ENCODE data around the gene NCBP3.
A peak's percentile ranks its signal among the peaks of the same experiment; 100 is the strongest.

The NCBP3 gene

DNA sequence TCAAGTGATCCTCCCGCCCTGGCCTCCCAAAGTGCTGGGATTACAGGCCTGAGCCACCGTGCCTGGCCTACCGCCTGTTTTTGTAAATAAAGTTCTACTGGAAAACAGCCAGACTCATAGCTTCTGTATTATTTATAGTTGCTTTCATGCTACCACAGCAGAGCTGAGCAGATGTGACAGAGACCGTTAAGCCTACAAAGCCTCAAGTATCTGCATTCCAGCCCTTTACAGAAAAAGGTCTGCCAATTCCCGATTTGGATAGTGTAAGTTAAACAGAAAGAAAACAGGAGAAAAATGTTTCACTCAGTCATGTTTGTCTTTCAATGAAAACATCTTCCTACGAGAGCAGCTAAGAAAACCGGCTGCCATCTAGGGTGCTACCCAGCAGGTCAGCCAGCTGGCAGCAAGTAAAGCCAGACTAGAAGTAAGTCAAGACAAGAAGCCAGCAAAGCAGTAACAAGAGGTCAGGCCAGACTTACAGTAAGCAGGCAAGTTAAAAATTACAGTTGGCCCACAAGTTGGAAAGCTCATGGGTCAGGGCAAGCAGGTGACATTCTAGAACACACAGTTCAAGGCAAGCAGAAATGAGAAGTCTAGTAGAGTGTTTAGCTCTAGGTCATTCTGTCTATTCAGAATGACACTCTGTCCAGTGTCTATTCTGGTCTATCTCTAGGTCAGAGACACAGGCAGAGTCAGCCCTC, 17.7 kb downstream of the NCBP3 start:
- peaks cover 16% of the 10 kb centered on the region for H3K4me1 Mint-ChIP-seq
- no peaks in the 10 kb centered on the region for H3K9me3 Mint-ChIP-seq
- TF ChIP-seq, protein P1, sequence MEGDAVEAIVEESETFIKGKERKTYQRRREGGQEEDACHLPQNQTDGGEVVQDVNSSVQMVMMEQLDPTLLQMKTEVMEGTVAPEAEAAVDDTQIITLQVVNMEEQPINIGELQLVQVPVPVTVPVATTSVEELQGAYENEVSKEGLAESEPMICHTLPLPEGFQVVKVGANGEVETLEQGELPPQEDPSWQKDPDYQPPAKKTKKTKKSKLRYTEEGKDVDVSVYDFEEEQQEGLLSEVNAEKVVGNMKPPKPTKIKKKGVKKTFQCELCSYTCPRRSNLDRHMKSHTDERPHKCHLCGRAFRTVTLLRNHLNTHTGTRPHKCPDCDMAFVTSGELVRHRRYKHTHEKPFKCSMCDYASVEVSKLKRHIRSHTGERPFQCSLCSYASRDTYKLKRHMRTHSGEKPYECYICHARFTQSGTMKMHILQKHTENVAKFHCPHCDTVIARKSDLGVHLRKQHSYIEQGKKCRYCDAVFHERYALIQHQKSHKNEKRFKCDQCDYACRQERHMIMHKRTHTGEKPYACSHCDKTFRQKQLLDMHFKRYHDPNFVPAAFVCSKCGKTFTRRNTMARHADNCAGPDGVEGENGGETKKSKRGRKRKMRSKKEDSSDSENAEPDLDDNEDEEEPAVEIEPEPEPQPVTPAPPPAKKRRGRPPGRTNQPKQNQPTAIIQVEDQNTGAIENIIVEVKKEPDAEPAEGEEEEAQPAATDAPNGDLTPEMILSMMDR (IDR thresholded peaks at IDR 0.05; ENCODE audit: unreplicated experiment in 3 of 3) = no peak
- no peaks in the 10 kb centered on the region for H3K27me3 Mint-ChIP-seq (ENCODE audit: low read depth)
- no peak overlapping the region for H3K4me3 Mint-ChIP-seq
- peak overlapping the region; percentile 48 to 85 (median 76) for H3K27ac Mint-ChIP-seq
- H3K36me3 Mint-ChIP-seq (ENCODE audit: low read depth) = peaks cover 66% of the 10 kb centered on the region

DNA sequence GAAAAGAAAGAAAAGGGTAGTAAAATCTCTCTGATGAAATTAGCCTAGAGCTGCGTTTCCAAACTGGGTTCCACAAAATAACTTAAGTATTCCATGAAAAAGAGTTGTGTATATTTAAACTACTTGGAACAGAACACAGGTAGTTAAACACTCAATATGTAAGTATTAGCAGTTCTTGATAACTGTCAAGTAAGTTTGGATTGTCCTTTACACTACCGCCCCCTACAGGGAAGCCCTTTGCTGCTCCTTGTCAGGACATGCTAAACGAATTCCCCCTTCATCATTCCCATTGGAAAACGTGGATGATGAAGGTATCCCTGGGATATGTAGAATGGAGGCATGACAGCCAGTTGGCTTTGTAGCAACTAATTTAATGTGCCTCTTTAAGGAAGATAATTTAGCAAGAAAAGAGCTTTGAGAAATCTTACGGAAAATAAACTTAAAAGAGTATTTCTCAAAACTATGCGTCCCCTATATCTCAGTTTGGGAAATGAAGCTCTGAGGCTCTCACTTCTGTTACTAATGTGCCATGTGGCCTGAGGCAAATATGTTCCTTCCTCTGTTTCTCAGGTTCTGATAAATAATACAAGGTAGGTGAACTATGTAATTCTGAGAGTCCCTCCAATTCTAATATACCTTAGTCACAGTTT, 18.8 kb downstream of the NCBP3 start:
- no peaks in the 10 kb centered on the region for H3K27me3 Mint-ChIP-seq (ENCODE audit: low read depth)
- peaks cover 16% of the 10 kb centered on the region for H3K4me1 Mint-ChIP-seq
- peaks cover 68% of the 10 kb centered on the region for H3K36me3 Mint-ChIP-seq (ENCODE audit: low read depth)
- TF ChIP-seq, protein P1 (IDR thresholded peaks at IDR 0.05; ENCODE audit: unreplicated experiment in 3 of 3) = peak; percentile 43 to 65 (median 57)
- no peaks in the 10 kb centered on the region for H3K9me3 Mint-ChIP-seq
- H3K4me3 Mint-ChIP-seq = no peak overlapping the region
- no peak overlapping the region for H3K27ac Mint-ChIP-seq

DNA sequence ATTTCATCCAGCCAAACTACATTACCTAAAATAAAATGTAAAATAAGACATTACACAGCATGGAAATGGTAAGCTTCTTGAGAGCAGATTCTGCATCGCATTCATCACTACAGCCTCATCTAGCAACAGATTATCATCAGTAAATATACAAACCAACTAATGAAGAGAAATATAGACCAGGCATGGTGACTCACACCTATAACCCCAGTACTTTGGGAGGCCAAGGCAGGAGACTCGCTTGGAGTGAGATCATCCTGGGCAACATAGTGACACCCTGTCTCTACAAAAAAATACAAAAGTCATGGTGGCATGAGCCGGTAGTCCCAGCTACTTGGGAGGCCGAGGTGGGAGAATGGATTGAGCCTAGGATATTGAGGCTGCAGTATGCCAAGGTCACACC, 19.9 kb downstream of the NCBP3 start:
- TF ChIP-seq, protein P1 (IDR thresholded peaks at IDR 0.05; ENCODE audit: unreplicated experiment in 3 of 3) = no peak
- H3K27ac Mint-ChIP-seq = no peak overlapping the region
- H3K36me3 Mint-ChIP-seq (ENCODE audit: low read depth) = peaks cover 74% of the 10 kb centered on the region
- no peak overlapping the region for H3K4me3 Mint-ChIP-seq
- H3K27me3 Mint-ChIP-seq (ENCODE audit: low read depth) = no peaks in the 10 kb centered on the region
- no peaks in the 10 kb centered on the region for H3K9me3 Mint-ChIP-seq
- H3K4me1 Mint-ChIP-seq = peaks cover 16% of the 10 kb centered on the region

DNA sequence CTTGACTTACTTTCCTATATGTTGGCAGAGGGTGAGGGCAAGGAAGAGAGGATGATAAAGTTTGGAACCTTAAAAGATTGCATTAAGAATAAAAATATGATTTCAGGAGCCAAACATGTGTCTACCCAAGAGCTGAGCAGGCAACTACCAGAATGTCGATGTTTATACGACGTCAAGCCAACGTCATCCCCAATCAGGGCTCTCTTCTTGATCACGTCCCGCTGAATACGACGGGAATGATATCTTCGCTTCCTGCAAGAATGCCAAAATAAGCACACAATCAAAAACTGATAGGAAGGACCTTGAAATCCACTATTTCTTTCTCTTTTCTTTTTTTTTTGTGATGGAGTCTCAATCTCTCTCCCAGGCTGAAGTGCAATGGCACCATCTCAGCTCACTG, 24.9 kb downstream of the NCBP3 start:
- peaks cover 76% of the 10 kb centered on the region for H3K36me3 Mint-ChIP-seq (ENCODE audit: low read depth)
- no peak overlapping the region for H3K4me3 Mint-ChIP-seq
- H3K27ac Mint-ChIP-seq = no peak overlapping the region
- H3K4me1 Mint-ChIP-seq = no peaks in the 10 kb centered on the region
- H3K9me3 Mint-ChIP-seq = no peaks in the 10 kb centered on the region
- TF ChIP-seq, protein P1 (IDR thresholded peaks at IDR 0.05; ENCODE audit: unreplicated experiment in 3 of 3) = no peak
- no peaks in the 10 kb centered on the region for H3K27me3 Mint-ChIP-seq (ENCODE audit: low read depth)

DNA sequence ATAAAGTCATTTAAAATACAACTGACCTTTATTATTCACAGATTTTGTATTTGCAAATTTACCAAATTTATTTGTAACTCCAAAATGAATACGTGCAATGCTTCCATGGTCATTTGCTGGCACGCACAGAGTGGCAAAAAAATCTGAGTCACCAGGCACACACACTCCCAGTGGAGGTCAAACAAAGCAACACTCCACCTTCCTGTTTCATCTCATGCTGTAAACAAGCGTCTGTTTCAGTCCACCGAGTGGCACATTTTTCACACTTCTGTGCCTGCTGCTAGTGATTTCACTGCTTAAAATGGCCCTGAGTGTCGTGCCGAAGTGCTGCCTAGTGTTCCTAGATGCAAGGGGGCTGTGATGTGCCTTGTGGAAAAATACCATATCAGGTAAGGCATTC, 27.3 kb downstream of the NCBP3 start:
- Mint-ChIP-seq H3K36me3 (ENCODE audit: low read depth) (peaks cover 77% of the 10 kb centered on the region), H3K27me3 (ENCODE audit: low read depth) (no peaks in the 10 kb centered on the region), H3K4me1 (peaks cover 7% of the 10 kb centered on the region), H3K27ac (no peak overlapping the region), H3K4me3 (no peak overlapping the region), H3K9me3 (no peaks in the 10 kb centered on the region)
- TF ChIP-seq, protein P1 (IDR thresholded peaks at IDR 0.05; ENCODE audit: unreplicated experiment in 3 of 3) = no peak
